ENCODE measurements around the gene XPR1. TPM values are rescaled to one million over a fixed set of nuclear protein-coding genes. Genes with fewer than 3 reads are reported as not detected.

The XPR1 gene
- total and polyA plus RNA-seq, 10 of the 15 experiments (the other 5 are each of a cell fraction or from before 2014, with no cell fraction given), result 1.1 to 33.9 (median 11.3) TPM

GRCh38 chr1:180628646-180629045 is 3.2 kb upstream of the XPR1 start:
- ChIA-PET CTCF (interaction anchor here (0.6 to 1.0 kb wide), 3 partner anchors 32 to 1392 kb away, joined by 3 to 4 read pairs (median 3); no protein-coding TSS in a partner anchor), SMC1A (ENCODE audit: uncharacterized antibody, unreplicated experiment) (interaction anchor here (1.8 to 2.8 kb wide), 2 partner anchors 12 to 234 kb away, joined by 4 to 15 read pairs; no protein-coding TSS in a partner anchor), RAD21 (ENCODE audit: unreplicated experiment) (no interaction called here), POLR2A (interaction anchor here (0.5 kb wide), 1 partner anchor 411 kb away, joined by 3 read pairs; no protein-coding TSS in a partner anchor)
- intact Hi-C loops (cut with micrococcal nuclease; ENCODE audit: unreplicated experiment) (no loop called here), in situ Hi-C loops (cut with MboI) (loop anchor here (25.0 kb wide), 1 partner anchor 534 kb away; no protein-coding TSS in a partner anchor)
- Histone ChIP-seq H3K27ac (ENCODE audit: control insufficient read depth, insufficient read depth) (no peak overlapping the region), H3K36me3 (ENCODE audit: control insufficient read depth in 2 of 2, insufficient read depth in 2 of 2, low read length in 1 of 2) (no peaks in the 10 kb centered on the region), H3K4me1 (ENCODE audit: control insufficient read depth, insufficient read depth, low read length) (peaks cover 8% of the 10 kb centered on the region), H3K9me3 (replicated peaks; ENCODE audit: control insufficient read depth, insufficient read depth, low read length) (no peaks in the 10 kb centered on the region), H2AFZ (ENCODE audit: control insufficient read depth, low read depth, low read length) (no peak overlapping the region), H3K4me3 (no peak overlapping the region), H4K20me1 (ENCODE audit: control insufficient read depth, insufficient read depth) (no peaks in the 10 kb centered on the region), H3K9ac (ENCODE audit: control insufficient read depth, insufficient read depth, low read length) (no peak overlapping the region), H3K4me2 (ENCODE audit: control insufficient read depth, insufficient read depth) (no peak overlapping the region), H3K27me3 (replicated peaks in 1 of 2; ENCODE audit: control insufficient read depth in 2 of 2, insufficient read depth in 2 of 2, low read length in 1 of 2) (no peaks in the 10 kb centered on the region), H3K79me2 (ENCODE audit: control insufficient read depth, insufficient read depth, low read length) (peaks cover 4% of the 10 kb centered on the region; the same call in 1 of the 2 replicates)
- FAIRE-seq (no peak), DNase-seq (ENCODE audit: low read depth, low spot score) (no peak), ATAC-seq (no peak)
- TF ChIP-seq JUND (IDR thresholded peaks at IDR 0.05; ENCODE audit: low read depth, low read length) (no peak), ZZZ3 (IDR thresholded peaks at IDR 0.05; ENCODE audit: control insufficient read depth, insufficient read length, low read depth) (no peak), BCL11A (IDR thresholded peaks at IDR 0.05; ENCODE audit: low read depth, low read length) (no peak), CBX5 (IDR thresholded peaks at IDR 0.05; ENCODE audit: low read depth) (no peak), JUNB (IDR thresholded peaks at IDR 0.05) (no peak)
- 0% methylated on average over 1 of the region's 1 CpG for WGBS (ENCODE audit: insufficient coverage, insufficient replicate concordance, low lambda C conversion rate, missing lambda C conversion rate)
- BruUV-seq (replicated peaks), result no TSS peak
